Superior temporal gyrus (tissue), 1 donor: ENCODE data around the gene AMHR2.
"Not testable (repeated sequence)": the region's sequence is repeated elsewhere in the genome, so short reads cannot be mapped to it uniquely, and the experiment has no call there.

Experiments used
- DNase-seq: peaks from one replicate; pipeline ENCODE4 v3.0.0-alpha.2; 2016; ENCODE audit errors: extremely low spot score

Gene AMHR2

GRCh38 chr12:53414756-53415417 lies 8.8 kb upstream of the AMHR2 start:
- no peak for DNase-seq

- DNase-seq: not testable (repeated sequence)
Measured at GRCh38 chr12:53415752-53416389, 7.8 kb upstream of the AMHR2 start.

DNA sequence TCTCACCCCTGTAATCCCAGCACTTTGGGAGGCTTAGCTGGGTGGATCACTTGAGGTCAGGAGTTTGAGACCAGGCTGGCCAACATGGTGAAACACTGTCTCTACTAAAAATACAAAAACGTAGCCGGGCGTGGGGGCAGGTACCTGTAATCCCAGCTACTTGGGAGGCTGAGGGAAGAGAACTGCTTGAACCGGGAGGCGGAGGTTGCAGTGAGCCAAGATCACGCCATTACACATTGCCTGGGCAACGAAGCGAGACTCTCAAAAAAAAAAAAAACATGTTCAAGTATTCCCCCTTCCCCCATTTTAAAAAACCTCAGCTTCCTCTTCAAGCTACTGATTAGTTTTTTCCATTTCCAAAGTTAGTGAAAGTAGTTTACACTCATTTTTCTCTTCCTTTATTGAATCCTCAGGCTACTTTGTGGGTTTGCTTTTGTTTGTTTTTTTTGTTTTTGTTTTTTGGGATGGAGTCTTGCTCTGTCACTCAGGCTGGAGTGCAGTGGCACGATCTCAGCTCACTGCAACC lies 6.3 kb upstream of the AMHR2 start:
- not testable (repeated sequence) for DNase-seq

GRCh38 chr12:53418221-53418620 lies 5.4 kb upstream of the AMHR2 start:
- no peak for DNase-seq

DNA sequence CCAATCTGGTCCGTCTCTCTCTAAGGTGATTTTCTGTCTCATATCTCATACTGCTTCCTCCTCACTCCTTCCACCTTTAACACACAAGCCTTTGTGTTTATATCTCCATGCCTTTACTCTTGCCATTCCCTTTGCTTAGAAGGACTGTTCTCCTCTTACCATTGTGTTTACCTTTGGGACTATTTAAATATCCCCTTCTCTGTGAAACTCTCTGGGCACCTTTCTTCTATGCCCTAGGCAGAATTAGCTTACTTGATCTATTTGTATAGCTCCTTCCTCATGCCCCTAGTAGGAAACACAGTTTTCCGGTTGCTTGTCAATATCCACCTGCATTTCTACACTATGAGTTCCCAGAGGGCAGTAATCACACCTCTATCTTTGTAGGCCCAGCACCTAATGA lies 3.9 kb upstream of the AMHR2 start:
- DNase-seq: no peak

DNA sequence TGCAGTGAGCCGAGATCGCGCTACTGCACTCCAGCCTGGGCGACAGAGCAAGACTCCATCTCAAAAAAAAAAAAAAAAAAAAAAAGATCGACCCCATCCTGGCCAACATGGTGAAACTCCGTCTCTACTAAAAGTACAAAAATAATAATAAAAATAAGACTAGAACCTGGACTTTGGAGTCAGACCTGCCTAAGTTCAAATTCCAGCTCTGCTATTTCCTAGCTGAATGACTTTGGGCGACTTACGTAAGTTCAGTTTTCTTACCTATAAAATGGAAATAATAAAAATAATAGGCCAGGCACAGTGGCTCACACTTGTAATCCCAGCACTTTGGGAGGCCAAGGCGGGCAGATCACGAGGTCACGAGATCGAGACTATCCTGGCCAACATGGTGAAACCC lies 1.4 kb upstream of the AMHR2 start:
- not testable (repeated sequence) for DNase-seq

GRCh38 chr12:53424626-53425514 lies 1.2 kb downstream of the AMHR2 start:
- no peak for DNase-seq

DNA sequence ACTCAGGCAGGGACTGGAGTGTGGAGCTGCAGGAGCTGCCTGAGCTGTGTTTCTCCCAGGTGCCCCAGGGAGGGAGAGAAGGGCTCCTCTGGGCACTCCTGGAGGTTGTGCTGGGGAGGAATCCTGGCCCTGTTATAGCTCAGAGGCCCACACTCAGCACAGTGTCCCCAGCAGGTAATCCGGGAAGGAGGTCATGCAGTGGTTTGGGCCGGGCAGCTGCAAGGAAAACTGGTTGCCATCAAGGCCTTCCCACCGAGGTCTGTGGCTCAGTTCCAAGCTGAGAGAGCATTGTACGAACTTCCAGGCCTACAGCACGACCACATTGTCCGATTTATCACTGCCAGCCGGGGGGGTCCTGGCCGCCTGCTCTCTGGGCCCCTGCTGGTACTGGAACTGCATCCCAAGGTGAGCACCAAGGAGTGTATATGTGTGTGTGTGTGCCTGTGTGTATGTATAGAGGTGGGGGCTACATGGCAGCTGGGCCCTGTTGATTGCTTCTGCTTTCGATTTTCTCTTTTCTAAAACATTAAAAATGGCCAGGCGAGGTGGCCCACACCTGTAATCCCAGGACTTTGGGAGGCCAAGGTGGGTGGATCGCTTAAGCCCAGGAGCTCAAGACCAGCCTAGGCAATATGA lies 2.0 kb downstream of the AMHR2 start:
- DNase-seq: no peak

DNA sequence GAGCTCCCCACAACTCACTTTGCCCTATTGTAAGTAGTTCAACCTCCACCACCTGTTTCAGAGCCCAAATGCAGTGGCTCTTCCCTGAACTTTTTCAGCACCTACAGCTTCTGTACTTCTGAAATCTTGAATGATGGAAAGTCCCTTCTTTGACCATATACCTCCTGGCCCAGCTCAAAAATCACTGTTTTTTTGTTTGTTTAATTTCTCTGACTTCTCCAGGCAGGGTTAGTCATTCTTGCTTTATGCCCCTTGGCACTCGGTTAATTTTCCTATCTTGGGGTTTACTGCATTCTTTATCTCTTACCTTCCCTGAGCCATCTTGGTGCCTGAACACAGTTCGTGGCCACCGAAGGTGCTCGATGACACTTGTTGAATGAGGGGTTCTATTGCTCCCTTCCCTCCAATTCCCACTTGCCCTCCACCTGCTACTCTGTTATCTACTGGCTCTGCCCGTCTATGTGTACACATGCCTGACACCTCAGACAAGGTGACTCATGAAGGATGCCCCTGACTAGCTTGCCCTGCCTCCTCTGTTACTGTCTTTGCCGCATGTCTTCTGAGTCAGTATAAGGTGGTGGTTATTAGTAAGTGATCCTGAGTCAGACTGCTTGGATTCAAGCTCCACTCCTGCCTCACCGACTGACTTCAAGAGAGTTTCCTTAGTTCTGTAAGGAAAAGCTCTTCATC lies 4.4 kb downstream of the AMHR2 start:
- no peak for DNase-seq

- no peak for DNase-seq
Measured at GRCh38 chr12:53428741-53429140, 5.1 kb downstream of the AMHR2 start.

GRCh38 chr12:53430116-53430515 lies 6.5 kb downstream of the AMHR2 start:
- no peak for DNase-seq

DNA sequence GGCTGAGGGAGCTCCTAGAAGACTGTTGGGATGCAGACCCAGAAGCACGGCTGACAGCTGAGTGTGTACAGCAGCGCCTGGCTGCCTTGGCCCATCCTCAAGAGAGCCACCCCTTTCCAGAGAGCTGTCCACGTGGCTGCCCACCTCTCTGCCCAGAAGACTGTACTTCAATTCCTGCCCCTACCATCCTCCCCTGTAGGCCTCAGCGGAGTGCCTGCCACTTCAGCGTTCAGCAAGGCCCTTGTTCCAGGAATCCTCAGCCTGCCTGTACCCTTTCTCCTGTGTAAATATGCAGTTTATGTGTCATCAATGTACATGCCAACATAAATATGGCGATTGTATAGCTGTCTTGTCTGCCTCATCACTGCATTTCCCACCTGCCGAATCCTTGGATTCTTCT lies 7.5 kb downstream of the AMHR2 start:
- DNase-seq: no peak

- not testable (repeated sequence) for DNase-seq
Measured at GRCh38 chr12:53435326-53435725, 11.7 kb downstream of the AMHR2 start.

DNA sequence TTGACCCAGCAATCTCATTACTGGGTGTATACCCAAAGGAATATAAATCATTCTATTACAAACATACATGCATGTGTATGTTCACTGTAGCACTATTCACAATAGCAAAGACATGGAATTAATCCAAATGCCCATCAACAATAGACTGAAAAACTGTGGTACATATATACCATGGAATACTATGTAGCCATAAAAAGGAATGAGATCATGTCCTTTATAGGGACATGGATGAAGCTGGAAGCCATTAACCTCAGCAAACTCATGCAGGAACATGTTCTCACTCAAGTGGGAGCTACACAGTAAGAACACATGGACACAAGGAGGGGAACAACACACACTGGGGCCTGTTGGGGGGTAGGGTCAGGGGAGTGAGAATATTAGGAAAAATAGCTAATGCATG lies 15.9 kb downstream of the AMHR2 start:
- DNase-seq: not testable (repeated sequence)

DNA sequence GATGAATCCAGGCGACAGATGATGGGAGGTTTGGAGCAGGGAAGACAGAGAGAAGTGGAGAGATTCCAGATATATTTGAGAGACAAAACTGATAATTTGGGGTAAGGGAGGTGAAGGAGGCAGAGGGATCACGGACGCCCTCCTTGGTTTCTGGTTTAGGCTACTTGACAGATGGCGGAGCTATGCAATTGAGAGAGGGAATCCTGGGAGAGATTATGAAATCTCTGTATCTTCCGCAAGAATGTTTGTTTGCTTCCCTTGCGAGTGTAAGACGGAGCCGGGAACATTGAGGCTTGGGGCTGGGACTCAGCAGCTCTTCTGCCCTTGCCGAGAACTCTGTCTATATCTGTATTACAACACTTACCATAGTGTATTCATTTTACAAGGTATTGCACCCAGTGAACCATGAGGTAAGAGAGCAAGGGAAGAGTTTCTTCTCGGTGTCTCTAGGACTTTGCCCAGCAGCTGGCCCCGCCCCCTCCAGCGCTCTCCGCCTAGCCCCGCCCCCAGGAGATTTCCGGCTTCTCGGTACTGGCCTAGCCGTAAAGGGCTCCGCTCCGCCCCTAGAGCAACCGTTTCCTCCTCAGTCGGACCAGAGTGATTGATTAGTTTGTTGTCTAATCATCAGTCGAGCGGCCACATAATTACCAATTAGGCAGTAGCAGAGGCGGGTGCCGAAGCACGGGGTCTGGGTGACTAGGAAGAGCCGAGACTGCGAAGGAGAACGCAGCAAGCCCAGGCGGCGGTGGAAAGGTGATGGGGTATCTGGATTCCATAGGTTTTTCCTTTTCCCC lies 17.6 kb downstream of the AMHR2 start, which contains the start of gene PRR13:
TSS of gene PRR13 (plus strand) at position 695 of the 794 bp plus-strand sequence. CDS start 981 bp downstream, outside the sequence.
- peak; percentile 99 for DNase-seq

GRCh38 chr12:53443955-53444354 lies 20.3 kb downstream of the AMHR2 start:
- no peak for DNase-seq

GRCh38 chr12:53444593-53445325 lies 21.1 kb downstream of the AMHR2 start:
- not testable (repeated sequence) for DNase-seq

DNA sequence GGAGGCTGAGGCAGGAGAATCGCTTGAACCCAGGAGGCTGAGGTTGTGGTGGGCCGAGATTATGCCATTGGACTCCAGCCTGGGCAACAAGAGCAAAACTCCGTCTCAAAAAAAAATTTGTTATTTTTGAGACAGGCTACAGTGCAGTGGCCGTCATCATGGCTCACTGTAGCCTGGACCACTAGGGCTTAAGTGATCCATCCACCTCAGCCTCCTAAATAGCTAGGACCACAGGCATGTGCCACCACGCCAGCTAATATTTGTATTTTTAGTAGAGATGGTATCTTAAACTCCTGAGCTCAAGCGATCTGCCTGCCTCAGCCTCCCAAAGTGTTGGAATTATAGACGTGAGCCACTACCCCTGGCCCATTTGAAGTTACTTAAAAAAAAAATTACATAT lies 27.3 kb downstream of the AMHR2 start:
- DNase-seq: no peak

DNA sequence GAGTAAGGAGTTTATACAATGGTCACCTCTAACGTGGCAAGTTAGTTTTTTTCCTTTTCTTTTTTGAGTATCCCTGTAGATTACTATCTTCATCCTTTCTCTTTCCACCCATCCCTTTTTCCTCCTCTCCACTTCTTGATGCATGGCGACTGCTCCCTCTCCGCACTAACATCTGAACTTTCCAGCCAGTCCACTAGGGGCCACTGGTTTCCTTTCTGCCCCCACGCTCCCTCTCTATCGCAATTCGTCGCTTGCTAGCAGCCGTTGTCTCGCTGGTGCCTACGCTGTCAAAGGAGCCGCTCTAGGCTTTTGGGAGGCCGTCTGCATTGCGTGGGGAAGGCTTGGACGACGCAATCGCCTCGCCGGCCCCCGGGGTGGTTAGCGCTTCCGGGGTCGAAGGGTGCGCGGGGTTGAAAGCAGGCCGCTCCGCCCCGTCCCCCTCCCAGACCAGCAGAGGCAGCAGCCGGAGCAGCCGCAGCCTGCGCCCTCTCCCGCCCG lies 28.1 kb downstream of the AMHR2 start, which contains the start of gene PCBP2:
TSS of gene PCBP2 (plus strand) at position 442 of the 498 bp plus-strand sequence. CDS start 2,699 bp downstream, outside the sequence.
- DNase-seq: peak; percentile 99
